B cell (primary cell): ENCODE data around the gene PLCG2. TPM values are rescaled to one million over a fixed set of nuclear protein-coding genes. Genes with fewer than 3 reads are reported as not detected.

ENCODE experiments used
- ATAC-seq: fragments of 200-7000 bp; cut with Tn5 transposase; one replicate; pipeline ENCODE4 v1.10.0; 2021; ENCODE audit warnings: low read depth, mild to moderate bottlenecking, moderate number of reproducible peaks, moderate library complexity
- CTCF ChIA-PET: fragments of 350-600 bp; sonication (Branson Sonifier 250); formaldehyde crosslinking; loops from one replicate; lab custom pipeline; 2021; ENCODE audit warnings: antibody characterized with exemption, inconsistent platforms; lab: Charles Lee
- POLR2A ChIA-PET: fragments of 350-600 bp; sonication (Branson Sonifier 250); formaldehyde crosslinking; loops from one replicate; lab custom pipeline; 2021; ENCODE audit warnings: antibody characterized with exemption; lab: Charles Lee
- DNase-seq: peaks from one replicate; pipeline ENCODE4 v3.0.0; 2013
- H2AFZ ChIP-seq: 2 replicates; pipeline ENCODE4 v1.6.1; 2012; ENCODE audit warnings: mild to moderate bottlenecking, low read depth, low read length; ENCODE audit not compliant: insufficient read depth, poor library complexity, severe bottlenecking
- H3K27ac ChIP-seq, 2 donors: 1 replicate in 1 of 2; 2 replicates in 1 of 2; pipeline ENCODE4 v1.5.1; 2012 to 2013; ENCODE audit warnings: low read length in 2 of 2, mild to moderate bottlenecking in 2 of 2, moderate library complexity in 1 of 2
- H3K27me3 ChIP-seq, 4 experiments: fragments of 200-600 bp in 1 of 4; sonication (generic) in 1 of 4; replicated peaks in 1 of 4; 1 replicate in 2 of 4; 2 replicates in 2 of 4; pipeline versions ENCODE4 v1.6.1 to v1.7.0; 2013 to 2016; ENCODE audit warnings: low read length in 3 of 4, mild to moderate bottlenecking in 2 of 4, mixed read lengths in 1 of 4, moderate library complexity in 1 of 4; ENCODE audit not compliant: insufficient read depth in 4 of 4, control insufficient read depth in 3 of 4; ENCODE audit errors: control extremely low read depth in 1 of 4
- H3K36me3 ChIP-seq, 2 experiments: replicated peaks in 1 of 2; 1 replicate in 1 of 2; 2 replicates in 1 of 2; pipeline versions ENCODE4 v1.6.1 to v1.7.1; 2013; ENCODE audit warnings: low read length in 1 of 2; ENCODE audit not compliant: insufficient read depth in 2 of 2, control insufficient read depth in 1 of 2; ENCODE audit errors: control extremely low read depth in 1 of 2, extremely low read depth in 1 of 2
- H3K4me1 ChIP-seq, 2 donors: fragments of 200-600 bp in 1 of 2; sonication (generic) in 1 of 2; 1 replicate in 1 of 2; 2 replicates in 1 of 2; pipeline versions ENCODE4 v1.5.1 to v1.6.1; 2013 to 2017; ENCODE audit warnings: low read length in 2 of 2; ENCODE audit not compliant: control insufficient read depth in 2 of 2, insufficient read depth in 2 of 2
- H3K4me2 ChIP-seq: replicated peaks from 2 replicates; pipeline ENCODE3; 2012; ENCODE audit warnings: mild to moderate bottlenecking, low read depth, low read length; ENCODE audit not compliant: poor library complexity, severe bottlenecking
- H3K4me3 ChIP-seq, 5 experiments: fragments of 200-600 bp in 1 of 5; sonication (generic) in 1 of 5; 1 replicate in 3 of 5; 2 replicates in 2 of 5; pipeline versions ENCODE4 v1.5.1 to v1.7.0; 2011 to 2016; ENCODE audit warnings: low read length in 4 of 5, mild to moderate bottlenecking in 4 of 5, low read depth in 2 of 5, control low read depth in 1 of 5, moderate library complexity in 1 of 5; ENCODE audit not compliant: insufficient read depth in 1 of 5; ENCODE audit errors: control extremely low read depth in 1 of 5, extremely low read depth in 1 of 5
- H3K79me2 ChIP-seq: fragments of 200-600 bp; sonication (generic); one replicate; pipeline ENCODE4 v1.6.0; 2016; ENCODE audit warnings: low read length; ENCODE audit not compliant: control insufficient read depth, insufficient read depth
- H3K9ac ChIP-seq: fragments of 200-600 bp; sonication (generic); 2 replicates; pipeline ENCODE4 v1.6.1; 2017; ENCODE audit warnings: mild to moderate bottlenecking, low read length, moderate library complexity
- H3K9me3 ChIP-seq, 3 donors: one replicate each; pipeline versions ENCODE4 v1.6.1 to v1.7.1; 2013; ENCODE audit warnings: low read length in 2 of 3; ENCODE audit not compliant: control insufficient read depth in 2 of 3, insufficient read depth in 1 of 3; ENCODE audit errors: control extremely low read depth in 1 of 3
- H4K20me1 ChIP-seq: 2 replicates; pipeline ENCODE4 v1.6.0; 2012; ENCODE audit warnings: mild to moderate bottlenecking, low read length; ENCODE audit not compliant: insufficient read depth, control insufficient read depth, poor library complexity, severe bottlenecking
- H3K27ac Mint-ChIP-seq: one replicate; pipeline ENCODE4 v1.8.0; 2021; ENCODE audit warnings: mixed read lengths
- H3K27me3 Mint-ChIP-seq: one replicate; pipeline ENCODE4 v1.8.0; 2021; ENCODE audit warnings: mixed read lengths
- H3K4me1 Mint-ChIP-seq: one replicate; pipeline ENCODE4 v1.8.0; 2021; ENCODE audit warnings: mixed read lengths
- H3K4me3 Mint-ChIP-seq: one replicate; pipeline ENCODE4 v1.8.0; 2021; ENCODE audit warnings: mixed read lengths
- H3K9me3 Mint-ChIP-seq: one replicate; pipeline ENCODE4 v1.8.0; 2022; ENCODE audit warnings: mixed read lengths; ENCODE audit not compliant: insufficient read depth
- CTCF ChIP-seq: fragments of 200-600 bp; IDR thresholded peaks from one replicate; pipeline ENCODE4 v1.8.0; 2022; ENCODE audit warnings: antibody characterized with exemption, mild to moderate bottlenecking
- EZH2 ChIP-seq: IDR thresholded peaks from 2 replicates; pipeline ENCODE4 v1.6.1; 2012; ENCODE audit warnings: borderline replicate concordance, low read depth, mild to moderate bottlenecking, moderate library complexity, low read length; ENCODE audit not compliant: insufficient read depth, poor library complexity, severe bottlenecking
- WGBS: methylation state at CpG from one replicate; pipeline ENCODE4 v1.1.5; 2013; ENCODE audit warnings: missing lambda C conversion rate; ENCODE audit not compliant: insufficient coverage; 5-methylcytosine and 5-hydroxymethylcytosine counted together
- intact Hi-C: fragments of 100-400 bp; cut with micrococcal nuclease; formaldehyde crosslinking; loops from one replicate; pipeline ENCODE4 v1.10.0; 2022
- polyA plus RNA-seq: library from polyadenylated mRNA; depleted of rRNA; stranded (reverse); fragments of >200 nt; gene quantifications from 2 replicates; pipeline ENCODE4 v1.2.3, GENCODE V29; 2012
- total RNA-seq, 2 donors: library from RNA; stranded (reverse); fragments of 120-200 nt in 1 of 2; gene quantifications; 1 replicate in 1 of 2; 2 replicates in 1 of 2; pipeline versions ENCODE4 v1.2.3 to v1.2.4, GENCODE V29; 2013 to 2022

The PLCG2 gene
- total and polyA plus RNA-seq, 2 donors (not counting 1 experiment from before 2014, with no cell fraction given) = 194 to 812 TPM

GRCh38 chr16:81956213-81956948 lies 177.3 kb downstream of the PLCG2 start:
- Histone ChIP-seq H3K4me2 (no peak overlapping the region), H3K79me2 (no peaks in the 10 kb centered on the region), H4K20me1 (peaks cover 16% of the 10 kb centered on the region), H3K9ac (no peak overlapping the region), H3K27ac (no peak overlapping the region), H3K4me3 (no peak overlapping the region), H2AFZ (no peak overlapping the region), H3K9me3 (peaks cover 0 to 3% (median under 1%) of the 10 kb centered on the region in 3 donors), H3K36me3 (peaks cover 5 to 88% of the 10 kb centered on the region in 2 experiments), H3K4me1 (no peaks in the 10 kb centered on the region), H3K27me3 (no peaks in the 10 kb centered on the region)
- Mint-ChIP-seq H3K4me1 (no peaks in the 10 kb centered on the region), H3K27me3 (no peaks in the 10 kb centered on the region), H3K9me3 (no peaks in the 10 kb centered on the region), H3K27ac (no peak overlapping the region), H3K4me3 (no peak overlapping the region)
- TF ChIP-seq EZH2 (no peak), CTCF (no peak)
- ATAC-seq (no peak), DNase-seq (no peak)
- intact Hi-C loops = no loop called here
- ChIA-PET CTCF (no interaction called here), POLR2A (no interaction called here)
- 82% methylated on average over 4 of the region's 9 CpGs for WGBS

- H3K9me3 ChIP-seq = peaks cover 0 to 8% (median 0%) of the 10 kb centered on the region in 3 donors
- Mint-ChIP-seq H3K9me3 (peaks cover 20% of the 10 kb centered on the region), H3K27me3 (no peaks in the 10 kb centered on the region), H3K4me3 (no peak overlapping the region), H3K4me1 (peaks cover 11% of the 10 kb centered on the region), H3K27ac (no peak overlapping the region)
- ATAC-seq = no peak
- H3K4me2 ChIP-seq = no peak overlapping the region
- H3K4me1 ChIP-seq = peaks cover 4 to 5% of the 10 kb centered on the region in 2 donors
- peaks cover 0 to 10% of the 10 kb centered on the region in 2 experiments for H3K36me3 ChIP-seq
- no peak overlapping the region for H3K27ac ChIP-seq
- H3K4me3 ChIP-seq = no peak overlapping the region
- DNase-seq = no peak
- intact Hi-C loops = no loop called here
- WGBS = no CpG with 5 or more reads among the region's 6 CpGs
- H4K20me1 ChIP-seq = no peaks in the 10 kb centered on the region
- no peak overlapping the region for H3K9ac ChIP-seq
- no peaks in the 10 kb centered on the region for H3K79me2 ChIP-seq
- ChIA-PET CTCF (no interaction called here), POLR2A (no interaction called here)
- no peak overlapping the region for H2AFZ ChIP-seq
- no peaks in the 10 kb centered on the region for H3K27me3 ChIP-seq
- TF ChIP-seq CTCF = no peak
Measured at GRCh38 chr16:81964808-81965207, 185.7 kb downstream of the PLCG2 start.
